Activated CD4-positive, alpha-beta T cell treated with anti-CD3 and anti-CD28 coated beads, Interleukin-2, amount 50 U/mL, for 1 hour (primary cell): ENCODE data around the gene PSORS1C1.

Source experiments
- DNase-seq: peaks from one replicate; pipeline ENCODE4 v3.0.0-alpha.2; 2020

Gene PSORS1C1

GRCh38 chr6:31096656-31097055, 17.9 kb upstream of the PSORS1C1 start:
- DNase-seq: no peak

DNA sequence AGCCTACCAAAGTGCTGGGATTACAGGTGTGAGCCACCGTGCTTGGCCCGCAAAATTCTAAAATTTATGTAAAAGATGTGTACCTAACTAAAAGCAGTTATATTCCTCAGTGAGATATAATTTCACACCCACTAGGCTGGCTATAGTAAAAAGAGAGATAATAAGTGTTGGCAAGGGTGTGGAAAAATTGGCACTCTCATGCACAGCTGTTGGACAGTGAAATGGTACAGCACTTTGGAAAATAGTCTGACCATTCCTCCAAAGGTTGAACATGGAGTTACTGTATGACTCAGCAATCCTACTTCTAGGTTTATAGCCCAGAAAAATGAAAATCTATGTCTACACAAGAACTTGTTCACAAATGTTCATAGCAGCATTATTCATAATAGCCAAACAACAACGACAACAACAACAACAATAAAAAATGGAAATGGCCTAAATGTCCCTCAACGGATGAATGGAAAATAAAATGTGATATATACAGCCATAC, 16.1 kb upstream of the PSORS1C1 start:
- DNase-seq: no peak

DNA sequence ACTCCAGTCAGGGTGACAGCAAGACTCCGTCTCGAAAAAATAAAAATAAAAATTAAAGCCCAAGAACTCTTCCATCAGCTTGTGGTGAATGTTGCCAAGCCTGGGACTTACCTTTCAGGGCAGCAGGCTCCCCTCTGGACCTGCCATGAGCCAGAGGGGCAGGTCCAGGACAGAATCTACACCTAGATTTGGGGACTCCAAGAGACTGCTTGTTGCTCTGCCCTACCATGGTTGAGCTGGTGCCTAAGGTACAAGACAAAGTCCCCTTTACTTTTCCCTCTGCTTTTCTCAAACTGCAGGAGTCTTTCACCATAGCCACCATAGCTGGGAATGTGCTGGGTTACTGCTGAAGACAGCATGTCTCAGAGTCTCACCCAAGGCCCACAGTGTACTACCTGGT, 11.5 kb upstream of the PSORS1C1 start:
- no peak for DNase-seq

DNA sequence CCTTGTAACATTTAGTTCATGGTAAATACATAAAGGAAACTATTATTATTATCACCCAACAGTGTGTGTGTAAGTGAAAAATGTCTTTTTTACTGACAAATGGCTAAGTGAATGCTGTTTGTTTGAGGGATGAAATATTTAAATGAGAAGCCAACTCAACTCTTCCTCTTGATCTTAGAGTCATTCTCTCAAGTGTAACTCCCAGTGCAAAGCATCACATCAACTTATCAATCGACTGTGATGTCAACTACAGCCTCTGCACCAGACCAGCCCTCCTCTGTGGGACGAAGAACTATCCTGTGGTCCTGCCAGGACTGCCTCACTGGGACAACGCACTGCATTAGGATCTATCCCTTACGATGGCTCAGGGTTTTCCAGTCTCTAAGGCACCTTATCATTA, 7.5 kb upstream of the PSORS1C1 start:
- DNase-seq: no peak

DNA sequence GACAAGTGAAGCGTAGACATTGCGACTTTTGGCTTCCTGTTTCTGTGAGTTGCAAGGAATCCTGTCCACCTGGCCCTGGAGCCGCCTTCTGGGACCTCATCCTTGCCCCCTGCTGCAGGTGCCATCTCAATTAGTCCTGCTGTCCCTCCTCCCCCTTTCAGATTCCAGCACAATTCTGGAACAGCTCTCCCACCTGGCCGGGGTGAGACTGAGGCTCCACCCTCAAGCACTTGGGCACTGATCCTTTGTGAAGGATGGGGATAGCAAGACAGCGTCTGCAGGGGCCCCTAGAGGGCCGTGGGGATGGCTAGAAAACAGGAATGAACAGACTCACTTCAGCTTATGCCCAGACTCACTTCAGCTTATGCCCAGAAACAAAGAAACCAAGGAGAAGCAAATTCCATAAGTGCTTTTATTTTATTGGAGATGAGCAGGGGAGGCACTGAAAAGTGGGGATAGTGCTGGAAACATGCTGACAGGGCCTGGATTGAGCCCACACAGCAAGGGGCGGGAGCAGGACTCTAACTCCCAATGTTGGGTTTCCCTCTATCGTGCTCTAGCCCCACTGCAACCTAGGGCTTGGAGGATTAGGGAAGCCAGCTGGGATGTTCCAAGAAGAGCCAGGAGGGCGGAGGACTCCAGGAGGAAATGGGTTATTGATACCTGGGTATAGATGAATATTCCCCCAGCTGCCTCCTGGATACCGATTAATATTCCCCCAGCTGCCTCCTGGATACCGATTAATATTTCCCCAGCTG, 3.6 kb upstream of the PSORS1C1 start:
- DNase-seq: no peak

- DNase-seq: no peak
These were observed 2.9 kb upstream of the PSORS1C1 start for GRCh38 chr6:31111712-31112111.

DNA sequence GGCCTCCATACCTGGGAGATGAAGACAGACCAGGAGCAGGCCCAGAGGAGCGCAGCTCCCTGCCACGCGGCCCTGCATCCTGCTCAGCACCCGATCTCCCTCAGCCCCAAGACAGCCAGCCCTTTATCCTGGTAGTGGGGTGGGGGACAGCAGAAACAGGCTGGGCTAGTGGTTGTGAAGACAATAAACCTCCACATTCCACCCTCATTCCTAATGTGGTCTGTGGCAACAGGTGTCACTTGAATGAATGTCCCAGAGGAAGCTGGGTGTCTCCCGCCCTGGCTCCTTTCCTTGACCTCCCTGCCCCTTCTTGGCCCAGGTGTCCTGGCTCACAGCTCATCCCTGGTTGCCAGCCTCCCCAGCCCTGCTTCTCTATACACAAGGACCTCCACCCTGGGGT, 2.1 kb upstream of the PSORS1C1 start, which contains the start of gene C6orf15:
Gene C6orf15, minus strand, starts transcription at position 98 of the 400 bp plus-strand sequence. Its CDS starts 20 bp downstream, at position 78.
- no peak for DNase-seq

- no peak for DNase-seq
These were observed 599 bp upstream of the PSORS1C1 start for GRCh38 chr6:31113861-31114540.

DNA sequence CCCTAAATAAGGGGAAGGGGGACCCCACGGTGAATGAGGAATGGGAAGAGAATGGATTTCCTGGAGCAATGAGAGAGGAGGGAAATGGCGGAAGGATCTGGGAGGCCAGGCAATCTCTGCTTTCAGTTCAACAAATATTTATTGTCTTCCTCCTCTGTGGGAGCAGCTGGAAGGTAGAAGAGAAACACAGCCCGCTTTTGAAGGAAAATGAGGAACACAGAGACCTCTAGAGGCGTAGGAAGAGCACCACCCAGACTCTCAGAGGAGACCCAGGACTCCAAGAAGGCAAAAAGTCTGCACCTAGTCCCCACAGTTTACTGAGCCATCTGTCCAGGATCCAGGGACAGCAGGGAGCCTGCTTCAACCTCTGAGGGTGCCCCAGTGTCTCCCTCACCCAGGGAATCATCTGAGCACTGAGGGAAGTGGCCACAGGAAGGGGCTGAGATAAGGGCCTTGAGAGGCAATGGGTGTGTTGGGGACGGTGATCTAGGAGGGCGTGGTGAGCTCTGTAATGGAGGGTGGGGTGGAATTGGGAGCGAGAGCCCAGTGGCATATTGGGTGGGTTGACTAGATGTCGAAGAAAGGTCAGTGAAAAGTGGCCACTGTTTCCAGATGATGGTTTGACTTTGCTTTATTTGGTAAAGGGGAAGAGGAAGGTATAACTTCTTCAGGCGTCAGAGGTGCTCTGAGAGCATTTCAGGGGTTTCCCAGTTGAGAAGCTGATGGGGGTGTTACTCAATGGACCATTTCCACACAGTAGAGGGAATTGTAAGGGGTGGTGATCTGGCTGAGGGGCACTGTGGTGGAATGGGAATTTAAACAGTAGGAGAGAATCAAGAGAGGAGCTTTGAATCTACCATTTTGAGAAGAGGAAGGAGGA, 610 bp downstream of the PSORS1C1 start:
- no peak for DNase-seq

DNA sequence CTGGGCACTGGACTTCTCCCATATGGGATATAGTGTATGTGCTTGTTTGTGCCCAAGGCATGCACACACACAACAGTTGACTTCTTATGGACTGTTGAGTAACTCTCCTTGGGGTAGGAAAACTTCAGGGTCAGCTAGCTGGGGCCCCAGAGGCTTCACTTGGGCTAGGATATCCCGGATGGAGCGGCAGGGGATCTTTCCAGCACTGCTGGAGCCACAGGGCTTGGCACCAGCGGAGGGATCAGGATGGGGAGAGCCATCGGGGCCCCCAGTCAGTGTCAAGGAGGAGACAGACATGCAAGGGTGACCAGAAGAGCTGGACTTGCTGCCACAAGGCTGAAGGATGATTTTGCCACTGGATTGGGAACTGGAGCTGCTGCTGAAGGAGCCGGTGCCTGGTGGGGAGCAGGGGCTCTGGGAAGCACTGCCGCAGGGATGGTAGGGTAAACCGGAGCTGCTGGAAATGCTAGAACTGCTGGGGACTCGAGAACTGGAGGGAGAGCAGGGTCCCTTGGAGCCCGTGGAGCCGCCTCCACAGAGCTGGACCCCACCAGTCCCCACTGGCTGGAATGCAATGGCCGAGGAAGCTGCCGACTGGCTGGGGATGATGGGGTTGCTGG, 1.5 kb downstream of the PSORS1C1 start:
- DNase-seq: no peak

DNA sequence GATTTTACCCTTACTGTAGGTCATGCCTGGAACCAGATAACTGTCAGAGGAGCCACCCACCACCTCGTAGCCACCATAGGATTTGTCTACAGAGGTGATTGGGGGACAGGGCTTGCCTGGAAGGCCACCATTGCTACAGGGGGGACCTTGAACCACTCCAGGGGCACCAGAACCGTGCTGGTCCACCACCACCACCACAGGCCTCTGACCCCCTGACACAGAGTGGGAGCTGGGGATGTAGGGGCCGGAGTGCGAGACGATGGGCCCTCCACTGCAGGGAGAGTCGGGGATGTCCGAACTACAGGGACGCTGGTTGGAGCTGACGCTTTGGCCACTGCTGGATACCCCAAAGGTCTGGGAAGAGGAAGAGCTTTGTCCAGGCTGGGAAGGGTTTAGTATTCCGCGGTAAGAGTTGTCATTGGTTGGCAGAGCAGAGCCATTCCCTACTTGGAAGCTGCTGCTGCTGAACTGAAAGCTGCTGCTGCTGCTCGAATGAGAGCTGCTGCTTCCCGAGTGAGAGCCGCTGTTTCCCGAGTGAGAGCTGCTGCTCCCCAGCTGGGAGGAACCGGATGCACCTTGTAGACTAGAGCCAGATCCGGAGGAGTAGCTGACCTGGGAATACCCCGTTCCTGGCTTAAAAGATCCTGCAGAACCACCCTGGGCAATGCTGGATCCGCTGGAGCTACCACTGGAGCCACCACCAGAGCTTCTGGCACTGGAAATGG, 2.2 kb downstream of the PSORS1C1 start:
- no peak for DNase-seq

- no peak for DNase-seq
These were observed 3.6 kb downstream of the PSORS1C1 start for GRCh38 chr6:31118178-31118577.

GRCh38 chr6:31120151-31120915, 5.7 kb downstream of the PSORS1C1 start, which contains the start of gene CDSN:
CDSN (minus strand) TSS chr6:31120446; CDS start chr6:31120419, 27 bp downstream.
- DNase-seq: no peak

DNA sequence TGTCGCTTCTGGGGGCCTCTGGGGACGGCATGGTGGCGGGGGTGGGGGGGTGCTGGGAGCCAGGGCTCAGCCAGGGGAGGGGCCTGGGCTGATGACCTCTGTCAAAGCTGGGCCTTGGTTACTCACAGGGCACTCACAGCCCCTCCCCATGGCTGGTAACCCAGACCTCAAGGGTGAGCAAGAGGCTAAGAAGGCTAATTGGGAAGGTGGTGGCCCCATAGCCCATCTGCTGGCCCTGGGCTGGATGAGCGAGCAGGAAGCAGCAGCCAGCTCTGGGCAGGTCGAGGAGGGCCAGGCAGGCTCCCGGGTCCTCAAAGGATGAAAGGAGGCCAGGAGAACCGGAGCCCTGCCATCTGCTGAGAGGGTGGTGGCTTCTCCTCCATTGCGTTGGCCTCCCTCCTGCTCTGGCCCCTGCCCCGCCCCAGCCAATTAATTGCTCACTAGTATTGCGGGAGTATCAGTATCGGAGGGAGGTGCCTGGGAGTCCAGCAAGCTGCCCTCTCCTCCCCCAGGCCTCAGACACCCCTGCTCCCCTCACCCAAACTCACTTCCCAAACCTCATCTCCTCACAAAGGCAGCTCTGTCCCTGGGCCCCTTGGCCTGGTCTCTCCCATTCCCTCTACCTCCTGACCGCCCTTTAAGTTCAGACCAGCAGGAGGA, 6.7 kb downstream of the PSORS1C1 start:
- no peak for DNase-seq

DNA sequence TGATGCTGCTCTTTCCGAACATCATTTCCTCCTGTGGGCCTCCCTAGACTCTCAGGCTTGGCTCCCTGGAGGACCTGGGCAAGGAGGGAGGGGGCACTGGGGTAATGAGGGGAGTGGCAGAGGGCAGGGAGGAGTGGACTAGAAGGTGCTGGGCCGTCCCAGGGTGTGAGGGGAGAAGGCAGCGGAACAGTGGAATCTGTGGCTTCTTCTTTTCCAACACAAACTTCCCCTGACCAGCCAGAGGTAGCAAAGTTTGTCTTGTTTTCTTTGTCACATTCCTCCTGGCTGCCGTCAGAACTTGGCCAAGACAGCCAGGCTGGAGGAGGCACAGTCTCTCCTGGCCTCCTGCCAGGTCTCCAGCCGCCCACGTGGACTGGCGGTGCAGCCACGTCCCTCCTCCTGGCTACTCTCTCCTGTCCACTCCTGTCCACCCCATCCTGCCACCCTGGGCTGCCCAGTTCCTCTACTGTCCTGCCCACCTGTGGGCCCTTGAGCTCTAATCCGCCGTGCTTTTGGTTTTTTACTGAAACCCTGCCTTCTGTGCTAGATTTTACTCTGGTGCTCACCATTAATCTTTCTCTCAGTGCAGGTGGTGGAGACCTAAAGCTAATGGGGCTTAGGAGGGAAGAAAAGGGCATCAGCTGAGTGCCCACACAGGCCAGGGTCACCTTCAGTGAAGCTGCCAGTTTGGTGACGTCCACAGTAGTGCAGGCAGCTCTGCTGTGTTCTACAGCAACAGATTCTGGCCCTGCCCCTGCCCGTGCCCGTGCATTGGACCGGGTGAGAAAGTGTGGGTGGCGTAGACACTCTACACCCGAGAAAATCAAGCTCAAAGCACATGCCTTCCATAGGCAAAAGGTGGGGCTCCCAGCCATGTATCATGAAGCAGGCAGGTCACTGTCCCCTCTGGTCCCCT, 8.4 kb downstream of the PSORS1C1 start:
- no peak for DNase-seq

DNA sequence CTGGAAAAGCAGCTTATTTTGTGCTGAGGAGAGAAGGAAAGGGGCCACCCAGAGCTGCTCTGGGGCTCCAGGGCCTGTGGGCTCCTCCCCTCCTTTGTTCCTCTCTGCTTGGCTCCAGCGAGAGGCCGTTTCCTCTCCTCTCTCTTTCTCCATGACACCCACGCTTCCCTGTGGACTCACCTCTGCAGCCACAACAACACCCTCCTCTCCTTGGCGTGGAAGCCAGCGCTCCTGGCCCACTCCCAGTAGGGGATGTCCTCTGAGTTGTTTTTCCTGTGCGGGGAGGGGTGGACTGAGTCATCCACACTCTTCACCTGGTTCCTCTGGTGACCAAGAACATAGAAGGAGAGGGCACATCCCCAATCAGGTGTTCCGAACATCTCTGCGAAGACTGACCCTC, 10.6 kb downstream of the PSORS1C1 start:
- DNase-seq: no peak

- no peak for DNase-seq
These were observed 11.2 kb downstream of the PSORS1C1 start for GRCh38 chr6:31125586-31126363.

DNA sequence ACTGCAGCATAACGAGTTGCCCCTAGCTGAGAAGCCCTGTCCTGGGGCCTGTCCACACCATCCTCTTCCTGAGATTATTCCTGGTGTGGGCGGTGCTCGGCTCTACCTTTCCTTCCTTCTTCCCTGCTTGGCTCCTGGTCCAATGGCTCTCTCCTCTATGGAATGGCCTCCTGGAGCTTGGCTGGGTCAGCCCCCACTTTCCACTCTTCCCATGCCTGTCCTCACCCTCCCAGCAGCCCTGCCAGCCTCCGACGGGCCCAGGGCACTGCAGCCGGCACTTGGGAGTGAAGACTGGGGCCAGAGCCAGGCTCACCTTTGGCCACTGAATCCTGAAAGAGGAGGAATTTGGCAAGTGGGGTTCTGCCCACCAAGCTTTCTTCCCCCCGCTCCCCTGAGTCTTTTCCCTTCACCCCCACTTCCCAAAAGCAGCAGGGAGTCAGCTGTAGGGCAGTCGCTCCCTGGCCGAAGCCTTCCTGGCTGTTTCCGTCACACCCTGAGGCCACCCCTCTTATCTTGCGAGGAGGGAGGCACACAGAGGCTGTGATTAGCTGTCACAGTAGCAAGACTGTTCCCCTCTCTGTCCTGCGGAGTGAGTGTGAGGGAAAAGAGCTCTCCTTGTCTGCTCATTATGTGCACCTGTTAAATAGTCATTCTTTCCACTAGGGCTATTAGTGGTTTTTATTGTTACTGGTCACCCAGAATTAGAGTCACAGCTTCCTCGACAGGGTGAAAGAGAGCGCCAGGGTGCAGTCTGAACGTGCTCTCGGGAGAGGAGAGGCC, 12.0 kb downstream of the PSORS1C1 start:
- DNase-seq: no peak
